Activated B cell treated with CpG ODN at 0.5 μM for 24 hours (primary cell): ENCODE results near the gene BATF3. TPM values are rescaled to one million over a fixed set of nuclear protein-coding genes. Genes with fewer than 3 reads are reported as not detected.
"Not testable (repeated sequence)": the region's sequence is repeated elsewhere in the genome, so short reads cannot be mapped to it uniquely, and the experiment has no call there.

Source experiments
- ATAC-seq: fragments of 200-7000 bp; cut with Tn5 transposase; one replicate; pipeline ENCODE4 v1.10.0; 2021; ENCODE audit warnings: low read depth, mild to moderate bottlenecking, moderate library complexity
- CTCF ChIA-PET: fragments of 350-600 bp; sonication (Branson Sonifier 250); formaldehyde crosslinking; loops from one replicate; lab custom pipeline; 2021; ENCODE audit warnings: antibody characterized with exemption; lab: Charles Lee
- POLR2A ChIA-PET: fragments of 350-600 bp; sonication (Branson Sonifier 250); formaldehyde crosslinking; loops from one replicate; lab custom pipeline; 2021; ENCODE audit warnings: antibody characterized with exemption; lab: Charles Lee
- DNase-seq: peaks from one replicate; pipeline ENCODE4 v3.0.0; 2022
- H3K27ac Mint-ChIP-seq: one replicate; pipeline ENCODE4 v1.8.0; 2020; ENCODE audit warnings: mixed read lengths
- H3K27me3 Mint-ChIP-seq: one replicate; pipeline ENCODE4 v1.8.0; 2021; ENCODE audit warnings: mixed read lengths
- H3K36me3 Mint-ChIP-seq: one replicate; pipeline ENCODE4 v1.8.0; 2021; ENCODE audit warnings: low read depth, mixed read lengths
- H3K4me1 Mint-ChIP-seq: one replicate; pipeline ENCODE4 v1.8.0; 2021; ENCODE audit warnings: mixed read lengths
- H3K4me3 Mint-ChIP-seq: one replicate; pipeline ENCODE4 v1.8.0; 2020; ENCODE audit warnings: mild to moderate bottlenecking, mixed read lengths
- H3K9me3 Mint-ChIP-seq: one replicate; pipeline ENCODE4 v1.8.0; 2020; ENCODE audit warnings: mixed read lengths
- CTCF ChIP-seq: fragments of 200-600 bp; IDR thresholded peaks from one replicate; pipeline ENCODE4 v1.8.0; 2022; ENCODE audit warnings: antibody characterized with exemption, mild to moderate bottlenecking
- intact Hi-C: fragments of 100-400 bp; cut with micrococcal nuclease; formaldehyde crosslinking; loops from one replicate; pipeline ENCODE4 v1.15.1; 2024
- total RNA-seq: library from RNA; stranded (reverse); gene quantifications from 2 replicates; pipeline ENCODE4 v1.2.3, GENCODE V29; 2022

The BATF3 gene
- total RNA-seq, 1 donor from 2014 or later, result 23.5 TPM

GRCh38 chr1:212664409-212665199 is 35.0 kb downstream of the BATF3 start:
- no peak overlapping the region for H3K4me3 Mint-ChIP-seq
- ATAC-seq, result no peak

GRCh38 chr1:212658250-212658649 is 41.4 kb downstream of the BATF3 start:
- POLR2A ChIA-PET, H3K36me3 Mint-ChIP-seq, H3K9me3 Mint-ChIP-seq, H3K4me1 Mint-ChIP-seq, DNase-seq, intact Hi-C loops, H3K27ac Mint-ChIP-seq, H3K4me3 Mint-ChIP-seq, ATAC-seq: not testable (repeated sequence)
- CTCF ChIA-PET, result interaction anchor here (2.6 kb wide), 1 partner anchor 181 kb away, joined by 8 read pairs; no protein-coding TSS in a partner anchor
- peaks cover 18% of the 10 kb centered on the region for H3K27me3 Mint-ChIP-seq

More at GRCh38 chr1:212664409-212665199, 35.0 kb downstream of the BATF3 start:
- DNase-seq, result no peak
- intact Hi-C loops, result loop anchor here (1.0 to 2.0 kb wide), 6 partner anchors 35 to 331 kb away; partner anchors contain the start of genes BATF3 and FLVCR1
- Mint-ChIP-seq H3K4me1 (peaks cover 17% of the 10 kb centered on the region), H3K27me3 (no peaks in the 10 kb centered on the region), H3K27ac (no peak overlapping the region), H3K9me3 (no peaks in the 10 kb centered on the region), H3K36me3 (no peaks in the 10 kb centered on the region)
- ChIA-PET CTCF (interaction anchor here (0.6 to 2.7 kb wide), 50 partner anchors 9 to 352 kb away, joined by 3 to 95 read pairs (median 4); partner anchors contain the start of gene BATF3), POLR2A (interaction anchor here (0.6 to 1.3 kb wide), 7 partner anchors 37 to 332 kb away, joined by 4 to 8 read pairs (median 4); partner anchors contain the start of genes ATF3 and NSL1)
- TF ChIP-seq CTCF, result no peak

GRCh38 chr1:212656730-212657129 is 42.9 kb downstream of the BATF3 start:
- H3K4me1 Mint-ChIP-seq, result no peaks in the 10 kb centered on the region
- ATAC-seq, result no peak
- H3K4me3 Mint-ChIP-seq, result no peak overlapping the region
- intact Hi-C loops, result no loop called here
- ChIA-PET CTCF (interaction anchor here (2.6 kb wide), 1 partner anchor 179 kb away, joined by 8 read pairs; no protein-coding TSS in a partner anchor), POLR2A (no interaction called here)
- H3K27ac Mint-ChIP-seq, result no peak overlapping the region
- no peaks in the 10 kb centered on the region for H3K9me3 Mint-ChIP-seq
- TF ChIP-seq CTCF, result no peak
- no peaks in the 10 kb centered on the region for H3K36me3 Mint-ChIP-seq
- H3K27me3 Mint-ChIP-seq, result peaks cover 18% of the 10 kb centered on the region
- DNase-seq, result no peak

GRCh38 chr1:212655668-212656440 is 43.8 kb downstream of the BATF3 start:
- intact Hi-C loops, result no loop called here
- ChIA-PET CTCF (interaction anchor here (1.0 kb wide), 1 partner anchor 9 kb away, joined by 3 read pairs; no protein-coding TSS in a partner anchor), POLR2A (no interaction called here)
- H3K9me3 Mint-ChIP-seq, result no peaks in the 10 kb centered on the region
- no peak for TF ChIP-seq CTCF
- no peak overlapping the region for H3K27ac Mint-ChIP-seq
- H3K36me3 Mint-ChIP-seq, result no peaks in the 10 kb centered on the region
- ATAC-seq, result no peak
- peaks cover 18% of the 10 kb centered on the region for H3K27me3 Mint-ChIP-seq
- no peak overlapping the region for H3K4me3 Mint-ChIP-seq
- H3K4me1 Mint-ChIP-seq, result no peaks in the 10 kb centered on the region
- no peak for DNase-seq

- POLR2A ChIA-PET, result interaction anchor here (0.6 kb wide), 1 partner anchor 111 kb away, joined by 6 read pairs; no protein-coding TSS in a partner anchor
- intact Hi-C loops, result loop anchor here (2.0 kb wide), 1 partner anchor 22 kb away; no protein-coding TSS in a partner anchor
- Mint-ChIP-seq H3K36me3 (no peaks in the 10 kb centered on the region), H3K27me3 (peaks cover 14% of the 10 kb centered on the region), H3K9me3 (no peaks in the 10 kb centered on the region), H3K4me3 (no peak overlapping the region), H3K27ac (no peak overlapping the region), H3K4me1 (no peaks in the 10 kb centered on the region)
- TF ChIP-seq CTCF, result no peak
- CTCF ChIA-PET, result no interaction called here
- no peak for DNase-seq
- no peak for ATAC-seq
Measured at GRCh38 chr1:212652609-212653008, 47.0 kb downstream of the BATF3 start.
